ENCODE data around the gene BCL2L11.
"Not testable (repeated sequence)": the region's sequence is repeated elsewhere in the genome, so short reads cannot be mapped to it uniquely, and the experiment has no call there.

The BCL2L11 gene, protein sequence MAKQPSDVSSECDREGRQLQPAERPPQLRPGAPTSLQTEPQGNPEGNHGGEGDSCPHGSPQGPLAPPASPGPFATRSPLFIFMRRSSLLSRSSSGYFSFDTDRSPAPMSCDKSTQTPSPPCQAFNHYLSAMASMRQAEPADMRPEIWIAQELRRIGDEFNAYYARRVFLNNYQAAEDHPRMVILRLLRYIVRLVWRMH

DNA sequence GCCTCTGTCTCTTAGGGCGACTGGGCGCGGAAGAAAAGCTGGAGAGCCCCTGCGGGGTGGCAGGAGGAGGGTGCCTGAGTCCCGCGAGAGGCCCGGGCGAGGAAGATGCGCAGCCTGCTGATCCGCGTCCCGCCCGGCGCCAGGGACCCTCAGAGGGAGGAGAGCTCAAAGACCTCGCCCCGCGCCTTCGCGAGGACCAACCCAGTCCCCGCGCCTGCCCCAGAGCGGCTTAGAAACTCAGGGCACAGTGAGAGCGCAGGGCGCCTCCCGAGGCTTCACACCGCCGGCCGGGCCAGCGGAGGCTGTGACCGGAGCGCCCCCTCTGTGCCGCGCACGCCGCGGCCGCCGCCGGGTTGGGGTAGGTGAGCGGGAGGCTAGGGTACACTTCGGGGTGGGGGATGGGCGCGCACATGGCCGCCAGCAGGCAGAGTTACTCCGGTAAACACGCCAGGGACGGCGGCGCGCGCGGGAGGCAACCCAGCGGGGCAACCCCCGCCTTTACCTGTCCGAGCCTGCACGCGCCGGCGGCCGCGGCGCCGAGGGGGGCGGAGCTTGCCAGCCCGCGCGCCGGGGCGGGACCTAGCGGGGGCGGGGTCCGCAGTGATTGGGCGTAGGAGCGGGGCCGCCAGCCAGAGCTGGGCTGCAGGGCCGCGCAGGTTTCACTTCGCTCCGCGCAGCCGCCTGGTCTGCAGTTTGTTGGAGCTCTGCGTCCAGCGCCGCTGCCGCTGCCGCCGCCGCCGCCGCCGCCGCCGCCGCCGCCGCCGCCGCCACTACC is at the start of gene BCL2L11:
TSS of gene BCL2L11 (plus strand) at position 662 of the 775 bp plus-strand sequence. CDS start 2,832 bp downstream, outside the sequence.
- DNase-seq: peak; percentile 62

DNA sequence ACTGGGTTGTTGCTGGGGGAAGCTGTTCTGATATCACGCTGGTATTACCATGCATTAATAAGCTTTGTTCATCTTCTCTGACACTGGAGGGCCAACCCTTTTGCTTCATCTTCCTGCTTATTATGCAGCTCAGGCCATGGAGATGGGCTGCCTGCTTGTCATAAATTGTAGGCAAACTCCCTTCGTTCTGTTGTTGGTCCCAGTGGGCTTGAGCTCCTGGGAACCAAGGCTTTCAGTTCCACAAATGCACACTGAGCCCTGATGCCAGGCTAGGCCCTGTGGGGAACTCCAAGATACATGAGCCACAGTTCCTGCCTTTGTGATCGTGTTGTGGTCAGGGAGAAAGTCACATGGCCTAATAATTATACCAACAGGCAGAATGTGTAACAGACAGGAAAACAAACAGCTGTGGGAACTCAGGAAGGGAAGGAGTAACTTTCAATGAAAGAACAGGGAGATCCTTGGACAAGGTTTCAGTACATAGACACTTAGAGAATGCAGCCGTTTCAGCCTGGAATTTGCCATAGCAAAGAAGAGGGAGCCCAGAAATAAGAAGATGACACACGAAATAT is 49.0 kb upstream of the BCL2L11 start:
- DNase-seq: no peak

DNA sequence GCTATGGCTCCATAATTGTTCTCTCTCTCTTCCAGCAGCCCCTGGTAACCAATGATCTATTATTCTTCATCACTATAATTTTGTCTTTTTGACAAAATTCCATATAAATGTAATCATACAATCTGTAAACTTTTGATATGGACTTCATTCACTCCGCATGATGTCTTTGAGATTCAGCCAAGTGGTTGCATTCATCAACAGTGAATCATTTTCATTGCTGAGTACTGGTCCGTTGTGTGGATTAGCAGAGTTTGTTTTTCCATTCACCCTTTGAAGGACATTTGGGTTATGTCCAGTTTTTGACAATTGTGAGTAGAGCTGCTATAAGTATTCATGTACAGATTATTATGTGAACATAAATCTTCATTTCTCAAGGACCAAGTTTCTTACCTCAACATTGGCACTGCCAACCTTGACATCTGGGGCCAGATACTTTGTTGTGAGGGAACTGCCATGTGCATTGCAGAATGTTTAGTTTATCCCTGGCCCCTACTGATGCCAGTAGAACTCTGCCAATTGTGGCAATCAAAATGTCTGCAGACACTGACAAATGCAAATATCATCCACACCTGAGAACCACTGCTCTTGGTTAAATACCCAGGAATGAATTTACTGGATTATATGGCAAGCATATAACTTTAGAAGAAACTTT is 48.4 kb upstream of the BCL2L11 start:
- DNase-seq: no peak

DNA sequence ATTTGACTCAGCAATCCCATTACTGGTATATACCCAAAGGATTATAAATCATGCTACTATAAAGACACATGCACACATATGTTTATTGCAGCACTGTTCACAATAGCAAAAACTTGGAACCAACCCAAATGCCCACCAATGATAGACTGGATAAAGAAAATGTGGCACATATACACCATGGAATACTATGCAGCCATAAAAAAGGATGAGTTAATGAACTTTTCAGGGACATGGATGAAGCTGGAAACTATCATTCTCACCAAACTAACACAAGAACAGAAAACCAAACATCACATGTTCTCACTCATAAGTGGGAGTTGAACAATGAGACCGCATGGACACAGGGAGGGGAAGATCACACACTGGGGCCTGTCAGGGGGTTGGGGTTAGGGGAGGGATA is 38.1 kb upstream of the BCL2L11 start:
- DNase-seq: not testable (repeated sequence)

DNA sequence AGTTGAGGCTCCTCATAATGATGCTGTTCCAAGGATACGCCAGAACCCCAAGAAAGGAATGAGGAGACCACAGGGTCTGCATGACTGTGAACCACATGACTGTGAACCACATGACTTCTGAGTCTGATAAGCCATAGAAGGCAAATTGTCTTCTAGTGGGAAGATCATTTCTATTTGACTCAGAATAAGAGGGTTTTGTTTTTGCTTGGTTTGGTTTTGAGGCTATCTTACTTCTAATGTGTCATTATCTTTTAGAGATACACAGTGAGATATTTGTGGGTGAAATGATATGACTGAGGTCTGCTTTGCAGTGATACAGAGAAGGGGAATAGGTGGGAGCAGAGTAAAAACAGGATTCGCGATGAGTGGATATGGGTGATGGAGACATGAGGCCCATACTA is 28.9 kb upstream of the BCL2L11 start:
- DNase-seq: no peak

DNA sequence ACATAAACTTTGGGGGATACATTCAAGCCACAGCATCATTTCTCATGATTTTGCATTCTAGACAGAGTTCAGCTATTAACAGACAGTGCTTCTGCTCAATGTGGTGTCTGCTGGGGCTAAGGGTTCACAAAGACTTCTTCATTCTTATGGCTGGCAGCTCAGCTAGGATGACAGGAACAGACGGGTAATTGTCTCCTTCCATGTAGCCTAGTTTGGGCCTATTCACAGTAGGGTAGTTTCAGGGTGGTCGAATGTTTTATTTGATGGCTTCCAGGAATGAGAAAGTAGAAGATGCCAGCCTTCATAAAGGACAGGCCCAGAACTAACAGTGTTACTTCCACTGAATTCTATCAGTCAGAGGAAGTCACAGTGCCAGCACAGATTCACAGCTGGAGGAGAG is 26.0 kb upstream of the BCL2L11 start:
- DNase-seq: no peak

DNA sequence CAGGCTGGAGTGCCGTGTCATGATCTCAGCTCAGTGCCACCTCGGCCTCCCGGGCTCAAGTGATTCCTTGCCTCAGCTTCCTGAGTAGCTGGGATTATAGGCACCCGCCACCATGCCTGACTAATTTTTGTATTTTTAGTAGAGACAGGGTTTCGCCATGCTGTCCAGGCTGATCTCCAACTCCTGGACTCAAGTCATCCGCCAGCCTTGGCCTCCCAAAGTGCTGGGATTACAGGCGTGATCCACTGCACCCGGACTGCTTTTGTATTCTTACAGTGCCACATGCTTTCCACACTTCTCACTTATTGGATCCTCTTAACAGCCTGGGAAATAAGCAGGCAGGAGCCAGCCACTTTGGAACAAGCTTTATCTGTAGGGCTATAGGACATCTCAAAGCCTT is 25.3 kb upstream of the BCL2L11 start:
- no peak for DNase-seq

DNA sequence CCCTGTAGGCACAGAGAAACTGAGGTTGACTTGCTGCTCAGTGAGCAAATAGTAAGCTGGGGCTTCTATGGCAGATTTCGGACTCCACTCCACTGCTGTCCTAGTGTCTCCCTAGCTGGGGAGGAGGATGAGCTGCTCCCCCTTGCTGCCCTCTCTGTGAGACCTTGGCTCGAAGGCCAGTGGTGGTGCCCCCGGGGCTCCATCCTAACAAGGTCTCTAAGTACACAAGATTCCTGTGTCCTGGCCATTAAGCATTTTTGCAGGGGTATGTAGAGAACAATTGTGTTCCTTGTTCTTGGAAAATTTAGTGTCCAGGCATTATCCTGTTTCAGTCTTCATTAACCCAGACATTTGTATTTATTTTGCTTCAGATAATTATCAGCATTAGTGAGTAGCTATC is 21.3 kb upstream of the BCL2L11 start:
- no peak for DNase-seq

DNA sequence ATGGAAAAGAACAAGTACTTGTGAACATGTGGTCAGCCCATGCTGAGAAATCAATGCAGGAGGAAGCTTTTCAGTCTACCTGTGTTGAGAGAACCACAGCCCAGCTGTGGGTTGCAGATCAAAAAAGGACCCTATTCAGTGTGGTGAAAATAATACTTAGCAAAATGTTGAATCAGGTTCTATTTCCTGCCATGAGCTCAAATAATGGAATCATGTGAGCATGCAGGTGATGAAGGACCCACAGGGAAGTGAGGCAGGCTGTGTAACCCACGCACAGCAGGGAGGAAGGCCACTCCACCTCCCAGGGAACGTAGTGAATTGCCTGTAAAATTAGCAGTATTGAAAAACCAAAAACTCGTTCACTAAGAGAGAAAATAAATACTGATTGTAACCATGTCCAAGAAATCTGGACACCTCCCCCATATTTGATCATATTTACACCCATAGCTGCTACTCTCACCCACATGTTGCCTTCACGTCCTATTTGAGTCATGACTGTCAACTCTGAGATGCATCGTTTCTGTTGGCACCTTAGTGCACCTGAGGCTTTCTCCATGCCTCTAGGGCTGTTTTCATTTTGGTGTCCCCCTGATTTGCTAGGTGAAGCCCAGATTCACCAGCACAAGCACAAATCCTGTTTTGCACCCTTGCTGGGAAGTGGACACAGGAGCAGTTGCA is 20.5 kb upstream of the BCL2L11 start:
- no peak for DNase-seq

DNA sequence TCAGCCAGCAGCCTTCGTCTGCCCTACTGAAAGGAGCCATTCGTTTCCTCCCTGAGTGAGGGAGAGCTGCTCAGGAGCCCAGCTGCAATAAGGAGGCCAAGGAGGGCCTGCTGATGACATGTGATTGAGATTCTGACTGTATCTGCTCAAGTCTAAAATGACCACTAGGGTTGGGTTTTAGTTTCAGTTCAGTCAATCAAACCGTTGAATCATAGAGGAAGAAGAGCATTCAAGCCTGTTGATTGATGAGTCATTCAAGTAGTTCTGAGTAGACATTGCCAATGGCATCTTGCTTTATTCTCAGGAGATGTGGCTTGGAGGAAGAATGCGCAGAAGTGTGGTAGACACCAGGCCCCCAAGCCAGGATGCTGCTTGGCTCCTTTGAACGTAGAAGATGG is 19.9 kb upstream of the BCL2L11 start:
- DNase-seq: peak; percentile 65

DNA sequence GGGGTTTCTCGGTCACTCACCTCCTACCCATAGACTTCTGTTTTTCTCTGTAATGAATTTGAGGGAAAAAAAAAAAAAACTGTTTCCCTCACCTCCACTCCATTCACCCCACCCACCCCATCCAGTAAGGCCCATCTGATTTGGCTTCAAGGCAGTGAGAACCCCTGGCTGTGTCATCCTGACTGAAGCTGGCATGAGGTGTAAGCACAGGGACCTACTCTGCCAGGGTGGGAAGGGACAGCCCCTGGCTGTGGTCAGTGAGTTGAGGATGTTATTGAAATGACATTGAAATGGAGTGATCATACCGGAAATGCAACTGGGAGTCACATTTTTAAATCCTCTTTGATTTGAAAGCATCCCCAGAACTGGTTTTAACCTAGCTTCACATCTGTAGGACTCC is 19.1 kb upstream of the BCL2L11 start:
- no peak for DNase-seq

DNA sequence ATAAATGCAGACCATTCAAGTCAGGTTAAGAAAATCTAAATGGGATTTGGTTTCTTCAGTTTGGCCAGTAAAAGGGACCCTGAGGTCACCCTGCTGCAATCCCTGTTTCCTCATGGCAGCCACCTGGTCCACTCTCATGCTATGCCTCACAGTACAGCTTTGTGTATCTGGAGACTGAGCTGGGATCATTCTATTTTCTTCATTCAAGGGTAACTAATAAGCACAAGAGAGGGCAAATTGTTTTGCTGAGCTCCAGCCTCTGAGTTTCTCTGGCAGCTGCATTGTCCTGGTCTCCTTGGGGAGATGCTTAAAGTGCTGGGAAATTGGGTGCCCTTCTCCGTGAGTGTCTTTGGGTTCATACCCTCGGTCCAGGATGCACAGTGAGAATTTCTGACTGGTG is 18.5 kb upstream of the BCL2L11 start:
- DNase-seq: no peak

DNA sequence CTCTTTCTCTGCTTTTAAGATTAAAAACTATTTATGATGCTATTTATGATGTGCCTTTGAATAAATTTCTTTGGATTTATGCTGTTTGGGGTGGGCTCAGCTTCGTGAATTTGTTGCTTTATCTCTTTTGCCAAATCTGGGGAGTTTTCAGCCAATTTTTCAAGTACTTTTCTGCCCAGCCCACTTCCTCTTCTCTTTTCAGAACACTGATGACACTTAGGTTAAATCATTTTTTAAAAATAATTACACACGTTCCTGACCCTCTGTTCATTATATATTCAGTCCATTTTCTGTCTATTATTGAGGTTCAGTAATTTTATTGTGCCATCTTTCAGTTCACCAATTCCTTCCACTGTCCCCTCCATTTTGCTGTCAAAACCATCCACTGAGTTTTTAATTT is 14.8 kb upstream of the BCL2L11 start:
- no peak for DNase-seq

DNA sequence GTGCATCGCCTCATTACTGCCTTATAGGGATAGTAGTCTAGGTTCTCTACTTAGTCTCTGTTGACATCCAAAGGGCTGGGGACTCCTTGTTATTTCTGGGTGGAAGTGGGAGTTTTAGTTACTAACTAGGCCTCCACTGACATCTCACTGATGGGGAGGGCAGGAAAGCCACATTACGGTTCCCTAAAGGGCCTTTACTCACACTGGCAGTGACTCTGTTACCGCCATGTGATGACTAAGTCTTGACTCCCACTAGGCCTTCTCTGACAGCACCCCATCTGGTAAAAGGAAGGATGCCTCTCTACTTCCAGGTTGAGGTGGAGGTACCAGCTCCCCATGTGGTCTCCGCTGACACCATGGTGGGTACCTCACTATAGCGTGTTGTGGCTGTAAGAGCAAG is 14.0 kb upstream of the BCL2L11 start:
- no peak for DNase-seq

DNA sequence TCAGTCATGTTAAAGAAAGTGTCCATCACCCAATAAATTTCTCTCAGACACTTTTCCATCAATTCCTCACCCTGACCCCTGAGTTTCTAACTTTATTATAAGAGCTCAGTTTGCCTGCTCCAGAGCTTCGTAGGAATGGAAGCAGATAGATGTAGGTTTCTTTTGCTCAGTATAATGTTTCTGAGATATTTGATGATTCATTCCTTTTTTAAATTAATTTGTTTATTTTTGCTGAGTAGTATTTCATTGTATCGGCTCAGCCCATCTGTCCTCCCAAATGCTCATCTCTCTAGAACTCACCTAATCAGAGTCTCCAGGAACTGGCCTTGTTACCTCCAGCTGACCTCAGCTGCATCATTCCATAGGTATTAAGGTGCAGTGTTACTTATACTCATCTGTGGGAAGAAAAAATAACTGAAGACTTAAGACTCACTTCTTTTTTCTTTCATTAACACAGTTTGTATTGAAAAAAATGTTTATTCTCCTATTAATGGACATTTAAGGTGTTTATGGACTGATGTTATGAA is 11.9 kb upstream of the BCL2L11 start:
- no peak for DNase-seq

DNA sequence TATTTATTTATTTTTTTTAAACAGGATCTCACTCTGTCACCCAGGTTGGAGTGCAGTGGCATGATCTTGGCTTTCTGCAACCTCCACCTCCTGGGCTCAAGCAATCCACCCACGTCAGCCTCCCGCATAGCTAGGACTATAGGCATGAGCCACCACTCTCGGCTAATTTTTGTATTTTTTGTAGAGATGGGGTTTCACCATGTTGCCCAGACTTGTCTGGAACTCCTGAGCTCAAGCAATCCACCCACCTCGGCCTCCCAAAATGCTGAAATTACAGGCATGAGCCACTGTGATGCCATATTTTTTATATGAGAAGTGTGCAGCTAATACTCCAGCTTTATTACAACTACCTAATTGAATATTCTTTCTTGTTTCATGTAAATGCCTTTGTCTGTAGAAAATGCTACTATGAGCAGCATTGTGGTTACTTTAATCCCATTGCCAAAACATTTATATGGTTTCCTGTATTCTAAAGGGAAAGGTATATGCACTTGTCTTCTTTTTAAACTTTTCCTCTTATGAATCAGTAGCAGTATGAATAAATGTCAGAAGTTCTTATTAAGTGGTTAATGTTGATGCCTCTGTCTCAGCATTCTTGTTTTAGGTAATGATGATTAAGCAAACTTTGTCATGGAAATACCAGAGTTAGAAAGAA is 9.5 kb upstream of the BCL2L11 start:
- no peak for DNase-seq

DNA sequence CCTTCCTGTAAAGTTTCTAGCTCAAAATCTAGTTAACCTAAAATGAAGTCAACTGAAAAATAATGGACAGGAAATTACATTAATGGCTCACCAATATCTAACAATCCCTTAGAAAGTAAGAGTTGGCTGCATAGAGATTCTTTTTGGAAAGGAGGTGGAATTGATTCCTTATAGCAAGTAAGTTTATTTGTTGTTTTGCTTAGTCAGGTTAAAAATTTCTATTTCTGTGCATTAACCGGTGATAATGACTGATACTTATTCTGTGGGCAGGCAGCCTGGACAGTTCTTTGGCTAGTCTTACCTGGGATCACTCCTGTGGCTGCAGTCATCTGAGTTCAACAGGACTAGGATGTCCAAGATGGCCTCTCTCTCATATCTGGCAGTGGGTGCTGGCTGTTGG is 6.9 kb upstream of the BCL2L11 start:
- no peak for DNase-seq

DNA sequence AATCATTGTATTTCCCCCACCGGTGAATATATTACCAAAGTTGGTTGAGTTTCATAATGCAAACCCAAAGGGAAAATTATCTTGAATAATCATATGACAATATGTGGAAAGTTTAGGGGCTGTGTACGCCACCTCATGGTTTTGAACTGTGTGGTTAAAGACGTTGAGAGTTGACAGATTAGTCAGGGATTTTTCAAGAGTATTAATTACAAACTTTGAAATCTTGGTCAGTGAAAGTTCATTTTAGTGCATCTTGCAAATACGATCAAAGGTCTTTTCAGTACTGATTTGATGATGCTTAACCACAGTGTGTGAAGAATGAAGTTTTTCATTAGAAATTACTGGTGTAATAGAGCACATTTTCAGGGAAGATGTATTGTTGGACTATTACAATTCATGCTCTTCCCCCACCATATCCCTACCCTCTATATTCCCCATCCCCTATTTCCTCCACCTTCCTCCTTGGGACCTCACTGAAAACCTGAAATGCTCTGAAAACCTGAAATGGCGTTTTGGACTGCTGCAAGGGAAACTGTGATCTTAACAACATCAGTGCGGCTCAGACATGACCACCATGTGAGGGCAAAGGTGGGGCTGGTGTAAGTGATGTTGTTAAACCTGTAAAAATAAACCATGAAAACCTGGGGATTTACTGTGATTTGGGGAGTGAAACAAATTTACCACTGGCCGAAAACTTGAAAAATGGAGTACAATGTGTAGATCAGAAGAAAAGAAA is 4.5 kb upstream of the BCL2L11 start:
- no peak for DNase-seq

DNA sequence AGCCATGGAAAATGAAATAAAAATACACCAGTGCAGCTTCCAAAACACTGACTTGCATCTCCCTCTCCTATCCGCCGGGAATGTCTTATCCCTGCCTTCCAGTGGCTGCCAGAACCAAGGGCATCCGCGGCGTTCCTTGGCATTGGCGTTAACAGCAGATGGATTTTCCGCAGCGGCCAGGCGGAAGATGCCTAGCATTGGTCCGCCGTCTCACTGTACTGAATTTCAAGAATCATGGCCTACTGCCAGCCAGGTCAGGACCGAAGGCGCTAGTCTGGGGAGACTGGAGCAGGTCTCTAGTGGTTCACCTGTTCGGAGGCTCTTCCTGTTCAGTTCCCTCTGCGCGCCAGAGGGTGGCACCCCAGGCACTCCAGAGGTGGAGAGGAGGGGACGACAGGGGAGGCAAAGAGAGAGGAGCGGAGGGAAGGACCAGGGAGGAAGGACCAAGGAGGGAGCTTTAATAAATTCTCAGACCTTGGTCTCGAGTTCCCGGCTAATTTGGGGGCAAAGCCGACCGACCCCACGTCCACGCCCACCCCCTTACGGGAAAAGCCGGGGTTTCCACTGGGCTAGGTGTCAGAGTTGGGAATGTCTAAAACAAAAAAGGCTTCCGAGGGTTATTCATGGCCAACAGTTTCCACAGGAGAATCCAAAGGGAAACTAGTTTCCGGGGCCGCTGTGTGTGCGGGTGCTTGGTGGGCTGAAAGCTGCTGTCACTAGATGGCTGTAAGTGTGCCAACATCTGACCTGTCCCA is 3.7 kb upstream of the BCL2L11 start:
- DNase-seq: no peak

DNA sequence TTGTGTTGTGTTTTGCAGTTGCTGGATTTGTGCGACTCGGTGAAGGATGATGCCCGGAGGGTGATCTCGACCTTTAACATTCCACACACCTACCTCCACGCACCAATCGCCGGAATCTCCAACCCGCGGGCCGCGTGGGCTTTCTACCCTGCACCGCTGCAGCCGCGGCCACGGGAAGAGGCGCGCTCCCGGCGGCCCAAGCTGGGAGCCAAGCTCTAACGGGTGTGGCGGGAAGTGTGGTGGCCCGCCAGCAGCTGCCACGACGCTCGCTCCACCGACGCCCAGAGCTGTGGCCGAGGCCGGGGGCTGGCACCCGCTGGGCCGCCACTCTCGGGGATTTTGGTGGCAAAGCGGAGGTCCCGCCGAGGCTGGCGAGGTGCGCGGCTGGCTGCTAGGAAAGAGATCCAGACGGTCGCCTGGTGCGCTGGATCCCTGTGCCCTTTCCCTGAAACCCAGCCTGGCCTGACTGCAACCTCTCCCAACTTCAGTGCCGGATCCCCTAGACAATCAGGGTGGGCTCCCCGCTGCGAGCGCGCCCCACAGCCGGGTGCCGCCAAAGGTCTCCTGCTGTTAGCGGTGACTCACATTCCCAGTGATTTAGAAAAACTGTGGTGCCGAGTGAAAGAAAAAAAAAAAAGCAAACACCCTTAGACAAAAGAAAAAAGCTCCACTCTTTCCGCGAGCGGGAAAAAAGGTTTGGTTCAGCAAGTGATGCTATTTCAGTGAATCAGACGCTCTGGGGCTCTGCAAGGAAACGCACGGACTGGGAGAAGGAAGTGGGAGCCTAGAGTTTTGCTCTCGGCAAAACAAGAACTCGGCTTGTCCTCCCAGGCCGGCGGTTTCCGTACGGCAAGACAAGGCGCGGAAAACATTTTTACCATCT is 2.9 kb upstream of the BCL2L11 start:
- no peak for DNase-seq

Data from SIG-M5 (cell line).